LNCaP clone FGC (cell line): ENCODE measurements around the gene MCCC1.

Experiments
- DNase-seq: peaks from one replicate; pipeline ENCODE4 v3.0.0-alpha.2; 2011; ENCODE audit warnings: low read depth
- H3K4me3 ChIP-seq: 2 replicates; pipeline ENCODE4 v1.5.1; 2011; ENCODE audit warnings: mild to moderate bottlenecking, low read depth, low read length, control low read depth
- TF ChIP-seq, protein P1 (sequence below): IDR thresholded peaks from 2 replicates; pipeline ENCODE4 v1.5.1; 2012; ENCODE audit warnings: mild to moderate bottlenecking; ENCODE audit not compliant: control insufficient read depth, insufficient read depth; ENCODE audit errors: extremely low read depth

Gene MCCC1

DNA sequence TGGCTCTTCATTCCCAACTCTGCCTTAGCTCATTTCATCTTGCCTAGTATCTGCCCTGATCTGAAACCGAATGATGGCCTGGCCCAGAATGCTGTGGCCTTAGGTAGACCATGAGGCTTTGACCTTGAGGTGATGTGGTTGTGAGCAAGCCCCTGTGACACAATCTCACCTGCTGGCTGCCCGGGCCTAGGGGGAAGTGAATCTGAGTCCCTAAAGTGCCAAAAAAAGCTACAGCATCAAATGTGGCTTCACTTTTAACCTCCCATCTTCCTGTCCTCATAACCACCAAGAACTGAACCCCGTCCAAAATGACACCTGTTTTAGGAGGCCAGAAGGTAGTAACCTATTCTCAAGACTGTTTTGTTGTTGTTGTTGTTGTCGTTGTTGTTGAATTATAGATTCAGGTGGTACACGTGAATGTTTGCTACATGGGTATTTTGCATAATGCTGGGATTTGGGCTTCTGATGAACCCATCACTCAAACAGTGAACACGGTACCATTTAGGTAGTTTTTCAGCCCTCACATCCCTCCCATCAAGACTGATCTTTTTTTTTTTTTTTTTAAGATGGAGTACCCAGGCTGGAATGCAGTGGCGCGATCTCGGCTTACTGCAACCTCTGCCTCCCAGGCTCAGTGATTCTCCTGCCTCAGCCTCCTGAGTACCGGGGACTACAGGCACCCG is 54.6 kb downstream of the MCCC1 start:
- no peak overlapping the region for H3K4me3 ChIP-seq
- TF ChIP-seq, protein P1, sequence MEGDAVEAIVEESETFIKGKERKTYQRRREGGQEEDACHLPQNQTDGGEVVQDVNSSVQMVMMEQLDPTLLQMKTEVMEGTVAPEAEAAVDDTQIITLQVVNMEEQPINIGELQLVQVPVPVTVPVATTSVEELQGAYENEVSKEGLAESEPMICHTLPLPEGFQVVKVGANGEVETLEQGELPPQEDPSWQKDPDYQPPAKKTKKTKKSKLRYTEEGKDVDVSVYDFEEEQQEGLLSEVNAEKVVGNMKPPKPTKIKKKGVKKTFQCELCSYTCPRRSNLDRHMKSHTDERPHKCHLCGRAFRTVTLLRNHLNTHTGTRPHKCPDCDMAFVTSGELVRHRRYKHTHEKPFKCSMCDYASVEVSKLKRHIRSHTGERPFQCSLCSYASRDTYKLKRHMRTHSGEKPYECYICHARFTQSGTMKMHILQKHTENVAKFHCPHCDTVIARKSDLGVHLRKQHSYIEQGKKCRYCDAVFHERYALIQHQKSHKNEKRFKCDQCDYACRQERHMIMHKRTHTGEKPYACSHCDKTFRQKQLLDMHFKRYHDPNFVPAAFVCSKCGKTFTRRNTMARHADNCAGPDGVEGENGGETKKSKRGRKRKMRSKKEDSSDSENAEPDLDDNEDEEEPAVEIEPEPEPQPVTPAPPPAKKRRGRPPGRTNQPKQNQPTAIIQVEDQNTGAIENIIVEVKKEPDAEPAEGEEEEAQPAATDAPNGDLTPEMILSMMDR = no peak
- DNase-seq = no peak

DNA sequence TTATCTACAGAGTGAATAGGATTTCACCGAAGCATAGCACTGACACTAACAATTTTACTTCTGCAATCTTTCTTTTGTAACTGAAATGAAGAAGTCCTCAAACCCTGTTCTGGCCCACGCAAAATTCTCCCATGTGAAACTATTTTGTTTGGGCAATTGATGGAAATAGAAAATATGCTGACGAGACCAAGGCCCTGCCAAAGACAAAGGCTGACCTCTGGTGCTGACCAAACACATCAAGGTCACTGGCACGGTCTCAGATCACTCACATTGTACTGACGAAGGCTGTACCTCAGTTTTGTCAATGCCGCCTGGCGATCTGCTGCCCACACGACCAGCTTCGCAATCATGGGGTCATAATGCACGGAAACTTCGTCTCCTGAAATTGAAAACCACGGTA is 60.5 kb downstream of the MCCC1 start:
- DNase-seq = no peak
- no peak overlapping the region for H3K4me3 ChIP-seq
- TF ChIP-seq, protein P1 = no peak

DNA sequence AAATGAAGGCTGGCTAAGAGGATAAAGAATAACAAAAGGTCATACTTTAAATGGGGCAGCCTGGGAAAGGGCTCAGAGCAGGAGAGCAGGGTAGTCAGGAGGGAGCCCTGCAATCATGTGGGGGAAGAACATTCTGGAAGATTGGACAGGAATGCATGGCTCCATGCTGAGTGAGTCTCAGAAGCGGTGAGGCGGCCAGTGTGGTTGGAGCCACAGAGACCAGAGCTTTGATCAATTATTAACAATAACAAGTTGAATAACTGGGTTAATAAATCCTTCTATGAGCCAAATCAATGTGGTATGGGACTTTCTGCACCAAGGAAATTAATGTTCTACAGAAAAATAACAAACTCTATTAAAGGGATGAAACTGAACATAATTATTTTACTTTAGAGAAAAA is 61.1 kb downstream of the MCCC1 start:
- TF ChIP-seq, protein P1 = no peak
- DNase-seq = no peak
- H3K4me3 ChIP-seq = no peak overlapping the region

DNA sequence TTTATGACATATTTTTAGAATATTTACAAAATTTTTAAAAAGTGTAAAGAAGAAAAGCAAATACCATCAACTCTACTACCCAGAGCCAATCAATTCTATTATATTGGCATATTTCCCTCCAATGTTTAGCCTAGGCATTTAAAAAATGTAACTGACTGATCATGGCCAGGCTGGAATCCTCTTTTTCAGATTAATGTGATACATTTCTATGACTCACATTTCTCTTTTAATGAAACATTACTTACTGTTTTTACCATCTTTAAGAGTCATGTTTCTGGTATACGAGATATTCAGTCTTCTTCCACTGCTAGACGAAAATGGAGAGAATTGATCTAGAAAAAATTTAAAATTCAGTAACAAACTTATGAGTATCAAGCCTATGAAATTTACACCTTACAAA is 65.5 kb downstream of the MCCC1 start:
- no peak for DNase-seq
- no peak overlapping the region for H3K4me3 ChIP-seq
- TF ChIP-seq, protein P1 = no peak

DNA sequence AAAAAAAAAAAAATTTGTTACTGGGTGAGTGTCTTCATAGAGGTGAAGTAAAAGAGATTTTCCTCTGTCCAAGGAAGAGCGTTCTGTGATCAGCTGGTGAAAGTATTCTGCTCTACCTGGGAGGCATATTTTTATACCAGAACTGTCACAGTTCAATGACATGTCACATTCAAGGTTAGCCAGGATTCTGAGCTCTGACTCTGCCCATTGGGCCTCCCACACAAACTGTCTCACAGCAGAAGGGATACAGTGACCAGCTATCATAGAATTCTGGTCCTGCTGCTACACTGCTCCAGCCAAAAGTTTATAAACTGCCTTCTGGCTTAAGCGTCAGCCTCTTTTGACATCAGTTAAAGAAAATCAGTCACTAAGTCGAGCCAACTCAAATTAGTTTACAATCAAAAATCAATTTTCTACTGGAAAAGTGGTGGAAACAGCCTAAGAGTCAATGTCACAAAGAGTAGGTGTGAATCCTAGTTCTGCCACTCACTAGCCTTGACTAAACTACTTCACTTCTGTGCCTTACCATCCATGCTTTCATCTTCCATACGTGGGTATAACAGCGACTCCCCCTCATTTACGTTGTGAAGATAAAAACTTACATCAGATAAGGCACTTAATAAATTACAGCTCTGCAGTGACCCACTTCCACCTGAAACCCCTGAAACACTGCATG is 66.3 kb downstream of the MCCC1 start:
- no peak overlapping the region for H3K4me3 ChIP-seq
- TF ChIP-seq, protein P1 = no peak
- DNase-seq = no peak

DNA sequence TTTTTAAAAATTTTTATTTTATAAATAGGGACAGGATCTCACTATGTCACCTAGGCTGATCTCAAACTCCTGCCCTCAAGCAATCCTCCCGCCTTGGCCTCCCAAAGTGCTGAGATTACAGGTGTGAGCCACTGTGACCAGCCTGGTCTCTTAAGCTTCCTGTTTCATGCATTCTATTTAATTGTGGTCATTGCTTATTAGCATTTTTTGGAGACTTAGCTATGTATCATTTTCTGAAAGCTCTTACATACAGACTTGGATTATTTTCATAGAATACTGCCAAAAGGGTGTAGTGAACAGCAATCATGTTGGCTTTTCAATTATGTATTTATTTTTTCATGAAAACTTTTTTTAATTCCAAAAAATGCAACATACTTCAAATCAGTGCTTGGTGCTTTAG is 67.5 kb downstream of the MCCC1 start:
- DNase-seq = no peak
- TF ChIP-seq, protein P1 = no peak
- H3K4me3 ChIP-seq = no peak overlapping the region

DNA sequence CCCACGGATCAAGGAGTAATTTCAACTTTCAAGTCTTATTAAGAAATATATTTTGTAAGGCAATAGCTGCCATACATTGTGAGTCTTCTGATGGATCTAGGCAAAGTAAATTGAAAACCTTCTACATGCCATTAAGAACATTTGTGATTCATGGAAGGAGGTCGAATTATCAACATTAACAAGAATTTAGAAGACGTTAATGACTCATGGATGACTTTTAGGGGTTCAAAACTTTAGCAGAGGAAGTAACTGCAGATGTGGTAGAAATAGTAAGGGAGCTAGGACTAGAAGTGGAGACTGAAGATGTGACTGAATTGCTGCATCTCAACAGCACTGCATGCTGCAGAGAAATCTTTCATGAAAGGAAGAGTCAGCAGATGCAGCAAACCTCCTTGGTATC is 70.9 kb downstream of the MCCC1 start:
- H3K4me3 ChIP-seq = no peak overlapping the region
- no peak for DNase-seq
- TF ChIP-seq, protein P1 = no peak
